ENCODE results near the gene FAXDC2.

Gene FAXDC2

DNA sequence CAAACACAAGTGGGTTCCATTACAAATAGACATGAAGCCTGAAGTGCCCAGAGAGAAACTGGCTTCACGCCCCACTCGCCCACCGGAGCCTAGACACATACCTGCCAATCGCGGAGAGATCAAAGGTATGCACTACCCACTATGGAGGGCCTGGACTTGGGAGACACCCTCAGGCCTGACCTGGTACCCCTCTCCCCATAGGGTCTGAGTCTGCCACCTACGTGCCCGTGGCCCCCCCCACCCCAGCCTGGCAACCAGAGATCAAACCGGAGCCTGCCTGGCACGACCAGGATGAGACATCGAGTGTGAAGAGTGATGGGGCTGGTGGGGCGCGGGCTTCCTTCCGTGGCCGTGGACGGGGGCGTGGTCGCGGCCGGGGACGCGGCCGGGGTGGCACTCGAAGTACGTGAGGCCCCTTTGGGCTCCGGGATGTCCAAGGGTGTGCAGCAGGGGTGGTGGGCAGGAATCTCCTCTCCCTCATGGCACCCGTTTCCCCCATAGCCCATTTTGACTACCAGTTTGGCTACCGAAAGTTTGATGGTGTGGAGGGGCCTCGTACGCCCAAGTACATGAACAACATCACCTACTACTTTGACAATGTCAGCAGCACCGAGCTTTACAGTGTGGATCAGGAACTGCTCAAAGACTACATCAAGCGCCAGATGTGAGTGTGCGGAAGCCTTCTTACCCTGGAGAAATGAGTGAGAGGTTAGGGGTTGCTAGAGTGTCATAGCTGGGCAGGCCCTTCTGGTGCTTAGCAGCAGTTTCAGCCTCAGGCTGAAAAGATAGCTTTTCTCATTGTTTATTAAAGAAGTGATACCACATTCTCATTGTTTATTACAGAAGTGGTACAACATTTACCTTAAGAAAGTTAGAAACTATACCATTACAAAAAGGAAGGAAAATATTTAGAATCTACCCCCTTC, 56.5 kb downstream of the FAXDC2 start:
- no peak for ATAC-seq

DNA sequence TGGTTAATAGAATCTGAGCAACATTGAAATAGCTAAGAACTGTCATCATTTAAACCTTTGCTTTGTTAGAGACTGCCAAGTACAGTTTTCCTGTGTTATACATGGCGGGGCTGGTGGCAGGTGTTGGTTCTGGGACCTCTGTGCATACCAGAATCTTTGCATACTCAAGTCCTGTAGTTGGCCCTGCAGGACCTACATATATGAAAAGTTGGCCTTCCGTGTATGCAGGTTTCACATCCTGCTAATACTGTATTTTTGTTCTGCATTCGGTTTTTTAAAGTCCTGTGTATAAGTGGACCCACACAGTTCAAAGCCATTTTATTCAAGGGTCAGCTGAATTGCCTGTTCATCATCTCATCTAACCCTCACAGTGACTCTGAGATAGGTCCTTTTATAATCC, 58.9 kb downstream of the FAXDC2 start:
- ATAC-seq: no peak

DNA sequence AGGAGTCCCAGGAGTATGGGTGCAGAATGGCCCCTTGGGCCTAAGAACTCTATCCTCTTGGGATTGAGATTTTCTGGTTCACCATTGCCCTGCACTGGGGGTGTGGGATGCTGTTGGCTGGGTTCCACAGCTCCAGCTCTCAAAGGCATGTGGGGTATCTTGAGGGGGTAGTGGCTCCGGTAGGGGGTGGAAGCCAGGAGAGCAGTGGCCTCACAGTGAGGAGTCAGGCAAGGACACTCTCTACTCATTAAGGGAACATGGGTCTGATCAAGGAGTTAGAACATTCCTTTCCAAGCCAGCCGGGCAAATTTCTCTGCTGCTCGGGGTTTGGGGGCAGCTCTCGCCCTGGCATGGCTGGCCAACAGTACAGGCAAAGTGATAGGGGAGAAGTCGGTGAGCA, 62.2 kb downstream of the FAXDC2 start:
- ATAC-seq: no peak

DNA sequence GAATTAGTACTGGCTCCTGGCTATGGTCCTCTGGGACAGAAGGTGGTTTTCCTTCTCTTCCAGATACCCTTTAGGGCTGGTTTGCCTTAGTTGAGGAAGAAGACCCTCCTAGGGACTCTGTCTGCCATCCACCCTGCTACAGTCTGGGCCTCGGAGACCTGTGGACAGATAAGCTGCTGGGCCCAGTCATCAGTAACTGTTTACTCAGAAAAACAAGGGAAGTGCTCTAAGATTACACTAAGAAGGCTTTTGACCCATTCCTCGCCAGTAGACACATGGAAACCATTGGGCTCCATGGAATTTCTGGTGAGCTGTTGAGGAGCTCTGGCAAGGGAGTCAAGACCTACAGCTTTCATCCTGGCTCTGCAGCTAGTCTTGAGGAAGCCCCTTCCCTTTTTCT, 64.0 kb downstream of the FAXDC2 start:
- ATAC-seq: no peak

DNA sequence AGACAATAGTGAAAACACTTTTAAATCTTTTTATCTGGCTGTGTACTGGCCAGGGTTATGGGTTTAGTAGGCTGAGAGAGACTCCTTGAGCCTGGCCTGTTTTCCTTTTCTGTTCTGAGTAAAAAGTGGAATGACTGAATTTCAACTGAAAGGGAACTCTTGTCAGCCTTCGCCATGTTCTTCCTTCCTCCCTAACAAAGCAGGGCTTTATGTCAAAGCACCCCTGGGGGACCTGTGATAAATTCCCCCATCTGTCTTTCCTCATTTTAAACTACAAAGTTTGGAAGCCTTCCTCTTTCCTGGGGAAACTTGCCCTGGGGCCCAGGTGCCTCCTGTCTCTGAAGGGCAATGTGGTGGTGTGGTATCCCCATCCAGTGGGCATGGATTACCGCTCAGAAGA, 65.5 kb downstream of the FAXDC2 start:
- no peak for ATAC-seq

DNA sequence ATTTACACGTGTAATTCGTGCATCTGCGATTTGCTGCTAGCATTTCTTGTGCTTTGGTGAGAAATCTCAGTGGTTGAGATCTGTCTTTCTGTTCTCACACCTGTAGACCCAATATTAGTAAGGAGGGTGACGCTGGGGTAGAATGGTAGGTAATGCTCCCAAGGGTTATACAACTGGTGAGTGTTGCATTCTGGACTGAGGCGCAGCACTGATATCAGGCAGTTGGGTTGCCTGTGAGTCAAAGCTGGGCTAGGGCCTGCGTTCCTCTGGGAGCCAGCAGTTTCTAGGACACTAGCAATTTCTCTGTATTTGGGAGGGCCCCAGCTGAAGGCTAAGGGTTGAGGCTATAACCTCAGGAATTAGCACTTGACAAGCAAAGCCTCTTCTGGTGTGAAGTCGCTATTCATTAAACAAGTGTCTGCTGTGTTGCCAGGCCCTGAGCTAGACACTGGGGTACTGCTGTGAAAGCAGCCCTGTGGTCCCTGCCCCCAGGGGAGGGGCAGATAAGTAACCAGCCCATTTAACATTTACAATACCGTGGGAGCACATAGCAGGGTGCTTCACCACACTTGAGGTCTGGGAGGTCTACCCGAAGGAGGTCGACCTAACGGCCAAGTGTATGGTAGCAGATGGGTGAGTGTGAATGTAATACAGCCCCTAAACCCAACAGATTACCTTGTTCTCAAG, 66.5 kb downstream of the FAXDC2 start:
- peak; percentile 11 to 27 for ATAC-seq

DNA sequence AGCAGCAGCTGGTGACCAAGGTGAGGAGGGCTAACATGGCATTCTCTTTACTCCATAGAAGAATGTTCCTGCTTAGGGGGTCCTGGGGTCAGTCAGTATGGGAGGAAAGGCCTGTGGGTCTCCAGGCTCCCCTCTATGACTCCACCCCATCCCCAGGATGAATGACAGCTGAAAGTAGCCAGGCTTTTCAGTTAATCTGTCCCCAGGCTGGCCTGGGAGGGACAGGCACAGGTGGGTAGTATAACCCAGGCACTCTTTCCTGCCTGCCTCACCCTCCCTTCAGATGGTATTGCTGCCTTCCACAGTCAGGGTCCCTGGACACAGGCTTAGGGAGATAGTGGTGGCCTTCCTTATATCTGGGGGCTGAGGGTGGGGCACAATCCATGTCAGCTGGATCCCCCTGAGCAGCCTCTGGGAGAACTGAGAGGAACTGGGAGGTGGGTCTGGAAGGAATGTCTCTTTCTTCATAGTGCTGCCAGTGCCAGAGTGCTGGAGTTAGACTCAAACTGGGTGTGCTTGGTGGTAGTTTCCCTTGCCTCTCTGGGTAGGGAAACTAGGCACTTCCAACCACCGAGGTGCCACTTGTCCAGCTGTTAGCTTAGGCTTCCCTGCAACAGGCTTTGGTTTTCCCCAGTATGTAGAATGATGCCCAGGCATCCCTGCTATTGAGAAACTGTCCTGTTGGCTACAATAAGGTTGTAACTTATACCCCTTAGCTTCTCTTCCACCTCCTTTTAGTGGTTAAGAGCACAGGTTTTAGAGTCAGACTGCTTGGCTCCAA, 67.4 kb downstream of the FAXDC2 start:
- no peak for ATAC-seq

DNA sequence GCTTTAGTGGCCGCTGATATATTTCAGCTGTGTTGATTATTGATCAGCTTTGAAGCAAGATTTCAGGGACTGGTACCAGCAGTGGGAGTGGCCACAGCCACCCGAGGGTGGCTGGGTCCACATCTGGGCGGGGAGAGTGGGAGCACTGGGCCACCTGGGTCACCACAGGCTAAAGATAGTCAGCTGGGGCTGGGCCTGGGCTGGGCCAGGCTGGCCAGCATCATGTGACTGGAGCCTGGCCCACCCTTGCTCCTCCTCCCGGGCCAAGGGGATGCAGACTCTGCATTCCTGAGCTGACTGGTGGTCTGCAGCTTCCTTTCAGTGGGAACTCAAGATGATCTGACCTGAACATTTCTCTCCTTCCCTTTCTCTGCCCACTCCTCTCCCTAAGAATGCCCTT, 68.1 kb downstream of the FAXDC2 start:
- ATAC-seq: no peak

DNA sequence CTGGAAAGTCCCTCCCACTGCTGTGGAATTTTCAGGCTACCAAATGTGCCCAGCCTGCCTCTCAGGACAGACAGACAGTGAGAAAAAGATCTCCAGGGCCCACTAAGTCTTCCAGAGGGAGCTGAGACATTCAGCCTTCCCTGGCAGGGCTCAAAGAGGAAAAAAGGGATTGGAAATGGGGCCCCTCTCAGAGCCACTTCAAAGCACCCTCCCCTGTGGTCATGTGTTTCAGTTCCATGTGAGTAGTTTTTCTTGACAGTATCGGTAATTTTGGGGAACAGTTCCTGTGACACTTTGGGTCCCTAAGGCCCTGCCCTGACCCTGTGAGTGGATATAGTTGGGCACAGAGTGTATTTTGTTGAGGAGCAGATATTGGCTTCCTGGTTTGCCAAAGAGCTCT, 70.3 kb downstream of the FAXDC2 start:
- ATAC-seq: no peak

DNA sequence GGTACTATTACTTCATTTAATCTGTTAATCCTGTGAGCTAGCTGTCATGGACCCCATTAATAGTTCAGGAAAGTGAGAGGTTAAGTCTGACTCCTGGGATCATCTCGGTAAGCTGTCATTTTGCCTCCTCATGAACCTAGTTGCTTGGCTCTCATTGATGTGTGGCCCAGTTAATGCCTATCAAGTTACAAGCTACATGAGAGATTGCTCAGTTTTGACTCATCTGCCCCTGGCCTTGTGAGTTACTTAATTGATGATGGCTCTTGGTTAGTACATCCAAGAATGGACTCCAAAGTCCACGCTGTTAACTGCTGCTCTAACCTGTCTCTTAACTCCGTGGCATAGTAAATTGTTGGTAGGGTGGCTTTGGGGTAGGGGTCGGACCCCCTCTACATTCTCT, 71.3 kb downstream of the FAXDC2 start:
- peak in 1 of 2 donors; percentile 47 for ATAC-seq

DNA sequence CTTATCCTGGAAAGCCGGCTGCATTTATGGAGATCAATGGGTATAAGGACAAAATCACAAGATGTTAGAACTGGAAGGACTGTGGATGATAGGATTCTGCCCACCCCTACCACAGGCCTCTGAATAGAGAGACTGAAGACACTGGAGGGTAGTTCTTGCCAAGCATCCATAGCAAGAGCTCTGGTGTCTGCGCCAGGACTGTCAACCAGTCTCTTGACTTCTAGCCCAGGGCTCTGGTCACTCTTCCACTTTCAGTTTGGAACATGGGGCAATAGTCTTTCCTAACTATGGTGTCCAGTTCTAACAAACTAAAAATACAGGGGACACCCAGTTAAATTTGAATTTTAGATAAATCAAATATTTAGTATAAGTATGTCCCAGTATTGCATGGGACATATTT, 71.9 kb downstream of the FAXDC2 start:
- ATAC-seq: no peak

DNA sequence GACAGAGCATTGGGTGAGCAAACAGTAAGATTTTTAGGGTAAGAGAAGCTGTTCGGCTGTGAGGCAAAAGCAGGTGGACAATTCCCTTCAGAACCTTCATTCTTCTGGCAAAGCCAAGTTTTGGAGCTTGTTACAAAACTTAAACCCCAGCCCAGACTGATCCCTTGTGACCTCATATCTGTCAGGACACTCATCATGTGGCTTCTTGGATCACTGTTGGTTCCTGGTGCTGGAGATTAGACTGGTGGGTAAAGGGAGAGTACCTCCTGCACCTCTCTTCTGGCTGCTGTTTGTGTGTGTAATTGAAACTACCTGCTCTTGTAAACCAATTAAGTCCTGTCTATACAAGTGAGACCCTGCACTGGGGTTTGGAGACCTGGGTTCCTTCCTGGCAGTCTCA, 74.2 kb downstream of the FAXDC2 start:
- peak in 1 of 2 donors; percentile 28 for ATAC-seq

DNA sequence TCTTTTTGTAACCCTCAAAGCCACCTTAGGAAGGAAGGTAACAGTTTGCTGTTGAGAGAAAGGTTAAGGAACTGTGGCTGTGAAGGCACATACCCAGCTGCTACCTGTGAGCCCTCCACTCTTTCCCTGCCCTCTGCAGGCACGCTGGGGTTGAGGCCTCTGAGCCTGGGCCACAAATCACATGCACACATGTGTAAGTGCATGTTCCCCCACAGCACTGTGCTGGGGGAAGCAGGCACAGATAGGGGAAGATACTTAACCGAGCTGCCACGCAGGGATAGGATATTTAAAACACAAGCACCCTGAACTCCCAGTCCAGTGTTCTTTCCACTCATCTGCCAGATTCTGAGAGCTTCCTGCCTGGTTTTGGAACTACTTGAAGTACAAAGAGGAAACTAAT, 77.1 kb downstream of the FAXDC2 start:
- no peak for ATAC-seq

DNA sequence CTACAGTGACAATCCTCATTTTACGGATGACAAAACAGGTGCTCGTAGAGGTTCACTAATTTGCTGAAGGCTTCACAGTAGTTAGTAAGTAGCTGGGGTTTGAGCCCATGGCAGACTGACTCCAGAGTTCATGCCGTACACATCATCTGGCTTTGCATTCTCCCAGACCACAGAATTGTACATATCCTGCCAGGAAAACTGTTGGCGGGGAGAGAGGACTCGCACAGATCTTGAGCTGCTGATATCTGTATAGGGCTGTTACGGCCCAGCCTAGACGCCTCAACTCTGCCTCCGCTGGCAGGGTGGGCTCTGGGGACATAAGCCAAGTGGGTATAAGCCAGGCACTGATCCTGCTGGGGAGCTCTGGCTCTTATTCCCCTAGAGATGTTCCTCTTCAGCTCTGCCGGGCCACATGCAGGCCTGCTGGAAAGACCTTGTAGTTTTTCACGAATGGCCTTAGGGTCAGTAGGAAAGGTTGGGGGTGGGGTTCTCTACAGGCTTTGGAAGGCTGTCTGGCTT, 79.0 kb downstream of the FAXDC2 start:
- ATAC-seq: no peak

DNA sequence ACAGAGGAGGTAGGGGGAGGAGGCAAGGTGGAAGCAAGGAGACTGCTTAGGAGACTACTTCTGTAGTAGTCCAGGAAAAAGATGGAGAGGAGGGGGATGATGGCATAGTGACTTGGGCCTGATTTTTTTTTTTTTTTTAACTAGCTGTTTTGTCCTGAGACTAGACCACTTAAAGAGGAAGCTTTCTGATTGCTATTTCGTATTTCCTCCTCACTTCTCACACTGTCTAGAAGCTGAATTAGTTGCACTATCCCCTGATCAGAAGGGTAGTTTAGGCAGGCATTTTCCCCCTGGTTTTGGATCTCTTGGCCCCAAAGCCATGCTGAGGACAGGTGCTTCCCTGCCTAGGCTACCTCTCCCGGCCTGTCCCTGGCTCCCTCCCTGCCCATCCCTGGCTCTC, 80.3 kb downstream of the FAXDC2 start:
- no peak for ATAC-seq

All from activated CD4-positive, CD25-positive, alpha-beta regulatory T cell treated with anti-CD3 and anti-CD28 coated beads, Interleukin-2, amount 50 U/mL, for 24 hours (primary cell).